ENCODE measurements around the gene FOXP3.
A peak's percentile ranks its signal among the peaks of the same experiment; 100 is the strongest.

FOXP3 gene

GRCh38 chrX:49249616-49250015 lies 14.9 kb downstream of the FOXP3 start:
- DNase-seq (ENCODE audit: low read depth): no peak

GRCh38 chrX:49249071-49249470 lies 15.4 kb downstream of the FOXP3 start:
- DNase-seq (ENCODE audit: low read depth): no peak

- no peak for DNase-seq (ENCODE audit: low read depth)
Observed at GRCh38 chrX:49247916-49248811, 16.3 kb downstream of the FOXP3 start.

- DNase-seq (ENCODE audit: low read depth): no peak
Observed at GRCh38 chrX:49247346-49247745, 17.2 kb downstream of the FOXP3 start.

GRCh38 chrX:49246541-49246940 lies 18.0 kb downstream of the FOXP3 start:
- no peak for DNase-seq (ENCODE audit: low read depth)

GRCh38 chrX:49244207-49244606 lies 20.3 kb downstream of the FOXP3 start:
- DNase-seq (ENCODE audit: low read depth): no peak

GRCh38 chrX:49243166-49243565 lies 21.3 kb downstream of the FOXP3 start:
- DNase-seq (ENCODE audit: low read depth): no peak

- DNase-seq (ENCODE audit: low read depth): peak; percentile 43
Observed at GRCh38 chrX:49242545-49243066, 21.9 kb downstream of the FOXP3 start.

GRCh38 chrX:49238735-49239134 lies 25.8 kb downstream of the FOXP3 start:
- no peak for DNase-seq (ENCODE audit: low read depth)

GRCh38 chrX:49237060-49237459 lies 27.4 kb downstream of the FOXP3 start:
- DNase-seq (ENCODE audit: low read depth): no peak

GRCh38 chrX:49233887-49234555 lies 30.5 kb downstream of the FOXP3 start:
- DNase-seq (ENCODE audit: low read depth): no peak

- DNase-seq (ENCODE audit: low read depth): no peak
Observed at GRCh38 chrX:49233176-49233575, 31.3 kb downstream of the FOXP3 start, which contains the start of gene CACNA1F. Gene CACNA1F (minus strand): TSS chrX:49233340. CDS start chrX:49233309, 31 bp downstream.

- DNase-seq (ENCODE audit: low read depth): no peak
Observed at GRCh38 chrX:49232525-49232924, 32.0 kb downstream of the FOXP3 start.

GRCh38 chrX:49231333-49232000 lies 33.0 kb downstream of the FOXP3 start:
- DNase-seq (ENCODE audit: low read depth): no peak

- no peak for DNase-seq (ENCODE audit: low read depth)
Observed at GRCh38 chrX:49230500-49231232, 33.8 kb downstream of the FOXP3 start.

GRCh38 chrX:49228185-49228584 lies 36.3 kb downstream of the FOXP3 start:
- no peak for DNase-seq (ENCODE audit: low read depth)

- DNase-seq (ENCODE audit: low read depth): no peak
Observed at GRCh38 chrX:49227726-49228125, 36.8 kb downstream of the FOXP3 start.

GRCh38 chrX:49226946-49227345 lies 37.6 kb downstream of the FOXP3 start:
- no peak for DNase-seq (ENCODE audit: low read depth)

GRCh38 chrX:49225858-49226257 lies 38.7 kb downstream of the FOXP3 start:
- DNase-seq (ENCODE audit: low read depth): no peak

- DNase-seq (ENCODE audit: low read depth): no peak
Observed at GRCh38 chrX:49221868-49222267, 42.6 kb downstream of the FOXP3 start.

- DNase-seq (ENCODE audit: low read depth): no peak
Observed at GRCh38 chrX:49220100-49220499, 44.4 kb downstream of the FOXP3 start.
